GM19193 (cell line): ENCODE results near the gene FAM217B.

Experiments used
- POLR2A ChIP-seq: IDR thresholded peaks from 4 replicates; pipeline ENCODE4 v1.6.1; 2011; ENCODE audit not compliant: insufficient read depth, insufficient read length; ENCODE audit errors: extremely low read depth

Gene FAM217B

DNA sequence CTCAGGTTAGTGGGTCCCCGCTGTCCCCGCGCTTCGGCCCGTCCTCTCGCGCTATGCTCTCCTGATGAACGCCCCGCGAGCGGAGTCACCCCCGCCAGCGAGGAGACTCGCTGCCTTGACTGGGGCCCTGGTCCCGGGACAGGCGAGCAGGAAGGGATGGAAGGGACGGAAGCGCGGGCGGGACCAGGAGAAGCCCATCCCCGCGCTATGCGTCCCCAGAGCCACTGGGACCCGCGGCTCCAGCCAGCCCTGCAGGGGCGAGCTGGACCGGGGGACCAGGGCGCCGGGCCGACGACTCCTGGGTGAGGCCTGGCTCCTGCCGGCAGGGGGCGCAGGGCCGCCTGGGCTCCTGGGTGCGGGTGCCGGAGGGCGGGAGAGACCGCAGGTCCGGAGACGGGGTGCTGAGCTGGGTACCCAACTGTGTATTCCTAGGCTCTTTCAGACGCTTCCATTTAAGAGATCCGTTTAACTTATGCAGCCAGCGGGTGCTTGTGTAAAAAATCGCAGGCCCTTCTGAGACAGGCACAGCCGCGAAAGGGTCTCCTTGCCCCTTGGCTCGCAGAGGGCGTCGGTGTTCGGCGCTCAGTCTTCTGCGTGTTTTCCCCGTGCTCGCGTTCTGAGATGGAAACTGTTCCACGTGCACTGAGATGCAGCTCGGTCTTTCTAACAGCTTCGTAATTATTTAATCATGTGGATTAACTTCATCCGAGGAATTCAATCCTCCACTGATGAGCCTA is 6.2 kb upstream of the FAM217B start:
- no peak for TF ChIP-seq POLR2A

DNA sequence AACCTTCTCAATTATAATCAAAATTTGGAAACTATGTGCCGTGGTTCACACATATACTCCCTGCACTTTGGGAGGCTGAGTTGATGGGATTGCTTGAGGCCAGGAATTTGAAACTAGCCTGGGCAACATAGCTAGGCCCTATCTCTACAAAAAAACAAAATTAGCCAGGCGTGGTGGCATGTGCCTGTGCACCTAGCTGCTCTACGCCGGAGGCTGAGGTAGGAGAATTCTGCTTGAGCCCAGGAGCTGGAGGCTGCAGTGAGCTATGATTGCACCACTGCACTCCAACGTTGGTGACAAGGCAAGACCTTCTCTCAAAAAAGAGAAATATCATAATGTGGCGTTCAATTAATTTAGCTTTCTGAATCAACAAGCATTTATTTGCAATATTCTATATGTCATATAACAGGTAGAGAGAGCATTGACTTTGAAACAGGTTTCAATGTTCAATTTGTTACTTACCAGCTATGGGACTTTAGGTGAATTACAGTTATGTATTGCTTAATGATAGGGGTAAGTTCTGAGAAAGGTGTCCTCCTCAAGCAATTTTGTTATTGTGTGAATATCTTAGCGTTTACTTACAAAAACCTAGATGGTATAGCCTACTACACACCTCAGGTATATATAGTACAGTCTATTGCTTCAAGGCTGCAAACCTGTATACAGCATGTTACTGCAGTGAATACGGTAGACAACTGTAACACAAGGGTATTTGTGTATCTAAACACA is 4.6 kb upstream of the FAM217B start:
- no peak for TF ChIP-seq POLR2A

DNA sequence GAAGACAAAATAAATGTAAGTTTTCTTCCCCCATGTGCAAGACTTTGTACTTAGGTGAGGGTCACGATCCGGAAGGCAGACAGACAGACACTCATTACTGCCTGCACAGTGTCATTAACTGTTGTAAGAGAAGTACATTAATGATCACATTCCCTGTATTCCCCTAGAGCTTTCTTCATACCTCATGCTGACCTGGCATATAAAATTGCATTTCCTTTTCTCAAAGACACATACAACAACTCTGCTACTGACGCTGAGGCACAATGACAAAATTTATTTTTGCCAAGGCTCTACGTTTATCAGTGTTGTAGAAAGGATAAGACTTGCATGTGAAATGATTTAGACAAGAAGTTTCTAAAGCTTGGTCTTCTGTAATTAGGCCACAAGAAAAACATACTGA is 3.8 kb upstream of the FAM217B start:
- TF ChIP-seq POLR2A, result no peak

DNA sequence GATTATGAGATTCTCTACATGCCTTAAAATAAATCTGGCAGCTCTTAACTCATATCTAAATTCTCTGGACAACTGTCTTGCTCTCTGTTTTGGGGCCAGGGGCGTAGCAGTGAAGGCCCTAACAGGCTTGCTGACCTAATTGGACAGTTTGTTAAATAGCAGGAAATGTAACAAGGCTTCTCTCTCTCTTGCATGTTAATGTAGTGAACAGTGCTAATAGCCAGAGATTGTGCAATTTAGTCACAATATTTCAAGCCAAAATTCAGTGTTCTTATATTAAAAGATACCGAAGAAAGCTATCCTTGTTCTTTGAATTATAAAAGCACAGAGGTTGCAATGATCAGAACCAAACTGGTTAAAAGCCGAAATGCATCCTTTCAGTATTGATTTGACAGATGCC is 3.0 kb upstream of the FAM217B start:
- no peak for TF ChIP-seq POLR2A

DNA sequence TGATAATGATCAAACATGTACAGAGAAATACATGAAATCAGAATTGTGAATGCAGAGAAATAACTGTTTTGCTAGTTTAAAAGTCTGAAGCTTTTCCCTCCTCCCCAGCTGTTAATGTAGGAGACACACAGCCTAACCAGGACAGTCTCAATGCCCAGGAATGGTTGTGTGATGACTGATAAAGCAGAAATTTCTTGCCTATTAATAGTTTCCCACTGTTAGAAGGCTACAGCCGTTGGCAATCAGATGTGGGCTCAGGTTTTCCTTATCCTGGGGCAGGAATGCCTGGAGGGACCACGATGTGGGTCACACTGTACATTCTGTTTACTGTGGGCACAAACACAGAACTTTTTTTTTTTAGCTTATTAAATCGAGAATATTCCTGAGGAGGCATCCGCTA is 2.0 kb upstream of the FAM217B start:
- TF ChIP-seq POLR2A, result no peak

DNA sequence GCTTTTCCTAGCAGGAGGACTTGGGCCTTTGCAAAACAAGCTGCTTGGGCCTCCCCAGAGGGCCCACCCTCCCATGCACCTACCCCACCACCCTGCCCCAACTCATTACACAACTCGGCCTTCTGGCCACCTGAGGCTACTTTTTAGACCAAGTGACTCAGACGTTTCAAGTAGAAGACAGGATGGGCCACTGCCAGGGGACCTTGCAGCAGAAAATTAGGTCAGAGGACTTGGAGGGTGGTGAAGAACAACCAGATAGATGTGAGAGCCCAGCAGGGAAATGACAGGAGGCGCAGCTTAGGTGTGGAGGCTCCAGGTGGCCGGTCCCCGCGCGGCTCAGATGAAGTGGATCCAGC is 1.5 kb upstream of the FAM217B start:
- no peak for TF ChIP-seq POLR2A

DNA sequence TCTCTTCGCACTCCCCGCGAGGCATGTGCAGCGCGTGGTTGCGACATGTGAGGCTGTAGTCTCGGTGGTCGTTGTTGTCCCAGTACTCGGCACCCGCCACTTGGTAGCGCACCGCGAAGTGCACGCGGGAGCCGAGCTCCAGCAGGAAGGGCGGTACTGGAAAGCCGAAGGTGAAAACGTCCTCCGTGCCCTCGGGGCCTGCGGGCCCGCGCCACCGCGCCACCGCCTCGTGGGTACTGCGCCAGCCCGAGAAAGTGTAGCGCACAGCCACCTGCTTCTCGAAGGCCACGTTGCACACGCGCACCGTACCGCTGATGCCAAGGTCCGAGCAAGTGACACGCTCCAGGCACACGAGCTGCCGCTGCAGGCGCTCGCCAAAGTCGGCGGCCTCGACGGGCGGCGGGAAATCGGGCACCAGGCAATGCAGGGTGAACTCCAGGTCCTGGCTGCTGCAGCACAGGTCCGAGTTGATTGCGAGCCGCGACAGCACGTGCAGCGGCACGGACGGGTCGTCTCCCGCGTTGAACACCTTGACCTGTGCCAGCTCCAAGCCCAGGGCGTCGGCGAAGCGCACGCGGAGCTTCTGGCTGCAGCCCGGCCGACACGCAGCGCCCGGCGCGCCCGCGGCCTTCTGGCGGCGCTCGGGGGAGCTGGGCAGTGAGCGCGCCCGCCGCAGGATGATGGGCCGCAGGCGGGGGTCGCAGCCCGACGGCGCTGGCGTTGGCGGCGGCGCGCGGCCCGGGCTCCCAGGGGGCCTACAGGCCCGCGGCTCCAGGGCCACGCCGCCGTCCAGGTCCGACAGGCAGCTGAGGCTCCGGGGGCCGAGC is 924 bp upstream of the FAM217B start:
- no peak for TF ChIP-seq POLR2A

DNA sequence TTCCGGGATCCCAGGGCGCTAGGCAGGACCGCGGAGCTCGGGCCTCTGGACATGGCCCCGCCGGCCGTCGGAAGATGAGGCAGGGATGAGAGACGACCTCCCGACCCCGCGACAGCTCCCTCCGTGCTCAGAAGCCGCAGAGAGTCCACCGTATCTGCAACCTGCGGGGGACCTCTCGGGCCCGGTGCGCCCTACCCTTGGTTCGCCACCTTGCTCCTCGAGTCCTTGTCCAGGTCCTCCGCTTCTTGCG is 385 bp upstream of the FAM217B start:
- TF ChIP-seq POLR2A, result no peak

DNA sequence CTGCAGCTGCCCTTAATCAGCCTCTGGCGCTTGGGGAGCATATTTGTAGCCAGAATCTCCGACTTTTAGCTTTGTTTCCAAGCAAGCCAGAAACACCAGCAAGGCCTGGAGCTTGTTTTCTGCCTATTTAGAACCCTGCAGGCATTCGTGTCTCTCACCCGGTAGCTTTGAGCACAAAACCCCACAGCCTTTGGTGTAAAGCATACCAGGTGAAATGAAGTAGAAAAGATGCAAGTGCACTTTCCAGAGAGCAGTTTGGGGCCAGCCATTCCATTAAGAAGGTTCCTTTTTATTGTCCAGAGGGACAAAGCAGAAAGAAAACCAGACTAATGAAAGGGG is 736 bp downstream of the FAM217B start:
- no peak for TF ChIP-seq POLR2A

DNA sequence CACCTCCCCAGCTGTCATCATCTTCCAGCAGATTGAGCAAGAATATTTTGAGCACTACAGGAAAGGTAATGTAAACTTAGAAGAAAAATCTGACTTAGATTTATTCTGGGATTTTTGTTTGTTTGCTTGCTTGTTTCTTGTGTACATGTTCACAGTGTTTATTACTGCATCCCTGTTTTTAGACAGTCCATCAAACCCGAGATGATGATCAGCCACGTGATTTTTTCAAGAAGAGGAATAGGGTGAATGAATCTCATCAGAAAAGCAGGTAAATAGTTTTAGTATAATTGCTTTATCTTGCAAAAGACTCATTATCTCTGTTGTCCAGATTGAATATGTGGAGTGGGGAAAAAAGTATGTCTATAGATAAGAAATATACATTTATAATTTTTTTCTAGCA is 2.1 kb downstream of the FAM217B start:
- no peak for TF ChIP-seq POLR2A

DNA sequence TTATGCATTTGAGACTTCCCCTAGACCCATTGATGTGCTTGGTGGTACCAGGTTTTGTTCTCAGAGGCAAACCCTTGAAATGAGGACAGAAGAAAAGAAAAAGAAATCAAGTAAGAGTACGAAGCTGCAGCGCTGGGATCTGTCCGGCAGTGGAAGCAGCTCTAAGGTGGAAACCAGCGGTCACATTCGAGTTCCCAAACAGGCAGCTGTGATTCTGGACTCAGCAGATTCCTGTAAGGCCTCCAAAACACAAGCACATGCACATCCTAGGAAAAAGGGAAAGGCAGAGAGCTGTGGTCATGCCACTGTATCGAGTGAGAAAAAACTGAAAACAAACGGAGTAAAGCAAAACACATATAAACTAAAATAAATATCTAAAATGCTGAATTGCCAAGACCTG is 4.5 kb downstream of the FAM217B start:
- TF ChIP-seq POLR2A, result no peak

DNA sequence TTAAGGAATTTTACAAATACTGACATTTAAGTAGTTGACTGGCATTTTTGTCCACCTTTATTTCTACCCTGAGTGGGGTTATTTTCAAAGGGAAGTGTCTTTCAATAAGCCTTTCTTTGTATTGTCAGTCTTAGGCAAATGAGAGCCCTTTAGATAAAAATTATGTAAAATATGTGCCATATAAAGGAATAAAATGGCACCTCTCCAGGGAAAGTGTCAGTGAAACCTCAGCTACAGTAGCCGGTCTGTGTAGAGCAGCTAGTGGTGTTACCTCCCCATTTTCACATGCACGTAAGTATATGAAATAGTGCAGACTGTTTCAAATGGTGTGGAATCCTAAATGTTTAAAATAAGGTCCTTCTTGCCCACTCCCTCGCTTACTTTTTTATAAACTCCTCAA is 5.0 kb downstream of the FAM217B start:
- TF ChIP-seq POLR2A, result no peak

DNA sequence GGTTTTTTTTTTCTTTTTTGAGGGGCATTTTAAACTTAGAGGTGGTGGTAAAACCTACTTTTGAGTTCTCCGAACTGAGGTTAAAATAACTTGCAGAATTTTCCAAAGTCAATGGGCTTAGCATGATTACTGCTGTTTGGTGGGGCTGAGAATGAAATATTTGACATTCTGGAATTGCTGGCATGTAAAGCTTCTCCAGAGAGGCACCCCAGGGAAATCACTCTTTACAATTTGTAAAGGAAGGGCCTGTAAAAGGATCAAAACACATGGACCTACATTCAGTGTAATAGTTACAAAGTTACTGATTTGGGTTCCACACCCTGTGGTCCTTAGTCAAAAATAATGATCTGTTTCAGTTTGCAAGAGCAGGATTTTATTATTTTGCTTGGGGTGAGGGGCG is 5.5 kb downstream of the FAM217B start:
- no peak for TF ChIP-seq POLR2A

DNA sequence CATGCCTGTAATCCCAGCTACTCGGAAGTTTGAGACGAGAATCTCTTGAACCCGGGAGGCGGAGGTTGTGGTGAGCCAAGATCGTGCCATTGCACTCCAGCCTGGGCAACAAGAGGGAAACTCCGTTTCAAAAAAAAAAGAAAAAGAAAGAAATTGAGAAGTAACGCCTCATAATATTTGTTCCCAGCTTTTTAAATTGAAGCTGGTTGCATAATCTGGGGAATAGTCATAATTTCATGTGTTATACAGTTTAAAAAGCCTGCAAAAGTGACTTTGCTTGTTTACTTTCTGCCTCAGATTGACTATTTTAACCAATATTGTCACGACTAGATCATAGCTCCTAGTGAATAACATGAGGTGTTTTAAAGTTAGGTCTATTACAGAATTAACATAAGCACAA is 7.2 kb downstream of the FAM217B start:
- no peak for TF ChIP-seq POLR2A

DNA sequence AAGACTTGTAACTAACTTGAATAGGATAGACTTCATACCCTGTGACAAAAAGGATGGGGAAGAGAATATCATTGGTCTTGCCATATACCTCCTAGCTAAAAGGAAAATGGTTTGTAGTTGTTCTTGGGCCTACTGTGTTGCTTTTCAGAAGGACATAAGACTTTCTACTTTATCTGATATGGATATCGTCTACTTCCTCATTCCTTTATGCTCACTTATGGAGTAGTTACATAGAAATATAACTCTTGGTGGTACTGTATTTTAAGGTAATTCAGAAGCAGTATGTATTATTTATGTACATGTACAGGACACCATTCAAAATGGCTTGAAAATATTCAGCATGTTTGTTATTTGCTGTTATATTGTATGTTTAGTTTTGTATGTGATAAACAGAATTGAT is 8.0 kb downstream of the FAM217B start:
- TF ChIP-seq POLR2A, result no peak

DNA sequence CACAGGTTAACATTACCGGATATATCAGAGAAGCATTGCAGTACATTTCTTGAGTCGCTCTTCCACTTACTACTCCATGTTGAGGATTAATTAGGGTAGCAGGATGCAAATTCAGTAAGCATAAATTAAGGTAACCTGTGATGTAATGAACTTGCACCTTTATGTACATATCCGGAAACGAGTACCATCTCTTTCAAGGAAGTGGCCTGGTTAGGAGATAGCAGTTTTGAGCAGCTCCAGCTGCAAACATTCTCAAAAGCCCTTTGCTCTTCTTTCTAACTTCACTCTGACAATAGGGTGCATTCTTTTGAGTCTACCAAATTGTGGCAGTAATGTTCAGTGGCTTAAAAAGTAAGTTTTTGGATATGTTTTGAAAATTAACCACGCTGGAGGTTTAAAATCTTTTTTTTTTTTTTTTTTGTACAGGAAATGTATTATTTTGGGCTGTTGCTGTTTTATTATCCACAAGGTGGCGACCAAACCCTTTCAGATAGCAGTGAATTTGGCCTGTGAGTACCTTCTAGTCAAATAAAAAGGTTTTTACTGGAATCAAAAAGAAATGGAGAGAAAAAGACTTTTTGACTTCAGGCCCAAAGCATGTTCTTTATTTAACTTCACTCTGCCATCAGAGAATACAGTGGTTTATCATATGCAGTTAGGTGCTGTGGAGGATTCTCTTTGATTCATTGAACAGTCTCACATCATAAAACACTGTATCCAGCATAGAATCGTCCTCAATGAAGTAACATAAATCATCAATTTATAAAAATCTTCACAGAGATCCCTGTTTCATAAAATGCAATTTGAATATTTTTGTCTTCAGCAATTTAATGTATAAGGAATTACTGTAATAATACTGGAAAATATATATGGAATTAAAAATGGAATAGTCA is 8.9 kb downstream of the FAM217B start:
- TF ChIP-seq POLR2A, result no peak

DNA sequence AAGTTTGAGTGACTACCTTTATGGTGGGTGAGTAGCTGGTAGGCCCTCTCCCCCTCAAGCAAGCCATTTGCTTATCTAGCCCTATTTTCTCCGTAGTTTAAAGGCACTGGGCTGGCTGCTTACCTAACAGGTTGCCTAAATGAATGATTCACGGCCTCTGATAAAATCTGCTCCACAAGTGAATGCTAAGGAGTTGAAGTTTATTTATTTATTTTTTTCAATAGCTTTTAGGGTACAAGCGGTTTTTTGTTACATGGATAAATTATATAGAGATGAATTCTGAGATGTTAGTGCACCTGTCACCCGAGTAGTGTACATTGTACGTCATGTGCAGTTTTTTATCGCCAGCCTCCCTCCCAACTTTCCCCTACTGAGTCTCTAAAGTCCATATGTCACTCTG is 9.7 kb downstream of the FAM217B start:
- no peak for TF ChIP-seq POLR2A
